GM18907 (cell line): ENCODE data around the gene SLC35F1.
"Not testable (repeated sequence)": the region's sequence is repeated elsewhere in the genome, so short reads cannot be mapped to it uniquely, and the experiment has no call there.

Experiments
- ATAC-seq: cut with Tn5 transposase; IDR thresholded peaks from one replicate; pipeline ENCODE4 v1.9.1; 2021; ENCODE audit warnings: mild to moderate bottlenecking, moderate library complexity; ENCODE audit not compliant: unreplicated experiment

SLC35F1 gene

DNA sequence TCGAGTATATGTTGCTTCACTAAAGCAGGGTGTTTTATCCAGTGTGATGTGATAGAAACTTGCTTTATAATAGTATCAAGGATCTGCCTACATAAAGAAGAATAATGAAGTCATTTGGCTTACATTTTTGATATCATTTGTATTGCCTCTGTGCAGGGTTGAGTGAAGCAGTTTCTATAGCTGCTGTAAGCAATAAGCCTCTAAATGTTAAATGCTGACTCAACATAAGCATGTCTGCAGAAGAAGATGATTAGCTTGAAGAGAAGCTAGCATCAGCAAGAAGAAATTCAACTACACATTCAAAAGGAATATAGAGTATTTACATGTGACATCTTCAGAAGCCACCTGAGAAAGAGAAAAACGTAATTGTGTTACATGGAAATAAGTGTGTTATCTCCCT lies 17.6 kb downstream of the SLC35F1 start:
- no peak for ATAC-seq

GRCh38 chr6:117927866-117928265 lies 20.8 kb downstream of the SLC35F1 start:
- no peak for ATAC-seq

- no peak for ATAC-seq
Observed at GRCh38 chr6:117928833-117929232, 21.8 kb downstream of the SLC35F1 start.

DNA sequence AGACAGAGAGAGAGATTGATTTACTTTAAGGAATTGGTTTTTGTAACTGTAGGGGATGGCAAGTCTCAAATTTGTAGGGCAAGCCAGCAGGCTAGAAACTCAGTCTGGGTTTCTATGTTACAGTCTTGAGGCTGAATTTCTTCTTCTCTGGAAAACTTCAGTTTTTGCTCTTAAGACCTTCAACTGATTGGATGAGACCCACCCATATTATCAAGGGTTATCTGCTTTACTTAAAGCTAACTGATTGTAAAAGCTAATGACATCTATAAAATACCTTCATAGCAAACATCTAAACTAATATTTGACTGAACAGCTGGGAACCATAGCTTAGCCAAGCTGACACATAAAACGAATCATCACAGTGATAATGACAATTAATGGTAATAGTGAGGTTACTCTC lies 22.4 kb downstream of the SLC35F1 start:
- no peak for ATAC-seq

DNA sequence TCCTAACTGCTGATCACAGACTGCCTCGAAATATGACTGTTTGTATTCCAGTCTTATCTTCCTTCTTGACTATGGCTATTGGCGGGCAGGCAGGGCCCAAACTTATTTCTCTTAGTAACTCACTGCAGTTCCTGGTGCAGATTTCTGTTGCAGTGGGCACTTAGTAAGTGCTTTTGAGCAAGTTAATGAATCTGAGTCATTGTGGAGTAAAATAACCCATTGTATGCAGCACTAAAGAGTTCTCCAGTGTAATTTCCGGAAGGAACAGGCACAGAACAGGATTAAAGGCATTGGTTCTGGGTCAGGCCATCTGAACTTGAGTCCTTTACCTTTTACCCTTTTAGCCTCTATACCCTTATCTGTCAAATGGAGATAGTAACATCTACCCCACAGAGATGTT lies 23.6 kb downstream of the SLC35F1 start:
- ATAC-seq: no peak

GRCh38 chr6:117932001-117932400 lies 24.9 kb downstream of the SLC35F1 start:
- ATAC-seq: no peak

DNA sequence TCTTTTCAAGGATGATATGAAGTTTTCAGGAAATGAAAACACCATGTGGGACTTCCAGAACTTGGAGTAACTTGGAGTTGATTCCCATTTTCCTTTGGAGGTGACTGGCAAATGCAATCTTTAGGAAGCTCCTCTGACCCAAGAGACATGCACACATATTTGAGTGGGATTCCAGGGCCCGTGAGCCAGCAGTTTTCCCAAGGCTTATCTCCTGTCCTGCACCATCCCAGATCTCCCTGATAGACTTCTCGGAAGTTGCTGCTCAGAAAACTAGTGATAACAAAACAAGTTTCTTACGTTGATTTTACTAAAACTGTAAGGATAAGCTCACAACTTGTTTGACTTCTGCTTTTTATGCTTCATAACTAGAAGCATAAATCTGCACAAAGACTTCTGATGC lies 25.6 kb downstream of the SLC35F1 start:
- no peak for ATAC-seq

DNA sequence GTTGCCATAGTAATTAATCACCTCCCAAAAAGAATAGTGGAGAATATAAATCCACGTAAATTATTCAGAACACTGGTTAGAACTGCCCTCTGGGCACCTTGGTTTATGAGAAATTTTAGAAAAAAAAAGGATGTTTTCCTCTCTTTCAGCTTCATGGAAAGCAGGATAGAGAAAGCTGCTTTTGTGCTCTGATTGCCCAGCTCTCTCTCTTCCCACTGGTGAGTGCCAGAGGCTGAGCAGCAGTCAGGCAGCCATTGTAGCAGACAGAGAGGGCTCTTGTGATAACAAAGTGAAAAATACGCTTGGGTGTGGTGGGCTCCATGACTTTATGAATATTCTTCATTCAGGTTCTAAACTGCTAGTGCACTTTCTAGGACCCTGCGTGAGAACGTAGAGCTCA lies 26.4 kb downstream of the SLC35F1 start:
- ATAC-seq: no peak

DNA sequence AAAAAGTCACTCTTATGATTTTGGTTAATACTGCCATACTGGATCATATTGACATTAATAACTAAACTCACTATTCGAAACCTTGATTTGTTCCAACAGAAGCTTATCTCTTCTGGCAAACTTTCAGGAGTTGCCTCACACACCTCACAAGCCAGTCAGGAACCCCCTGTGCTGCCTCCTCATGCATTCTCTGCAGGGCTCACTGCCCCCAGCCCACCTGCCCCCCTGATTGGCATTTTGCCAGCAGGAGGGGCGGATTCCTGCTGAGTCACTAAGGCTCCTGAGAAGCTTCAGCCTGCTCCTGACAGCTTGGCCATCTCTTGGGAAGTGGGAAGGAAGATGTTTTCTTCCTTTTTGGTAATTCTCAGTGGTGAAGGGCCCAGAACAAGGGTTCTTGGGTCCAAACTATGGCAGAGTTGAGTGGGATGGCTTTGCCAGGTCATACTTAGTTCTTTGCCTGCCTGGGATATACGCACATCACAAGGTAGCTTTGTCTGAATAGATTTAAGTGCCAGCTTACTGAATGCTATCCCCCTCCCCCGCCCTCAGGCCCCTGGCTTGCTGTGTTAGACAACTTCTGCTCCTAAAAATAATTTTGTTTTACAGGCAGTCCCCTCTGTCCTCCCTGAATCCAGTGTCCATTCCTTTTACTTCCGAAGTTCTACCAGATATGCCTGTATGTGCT lies 31.4 kb downstream of the SLC35F1 start:
- ATAC-seq: no peak

- no peak for ATAC-seq
Observed at GRCh38 chr6:117947234-117947633, 40.2 kb downstream of the SLC35F1 start.

GRCh38 chr6:117951783-117952182 lies 44.7 kb downstream of the SLC35F1 start:
- ATAC-seq: no peak

DNA sequence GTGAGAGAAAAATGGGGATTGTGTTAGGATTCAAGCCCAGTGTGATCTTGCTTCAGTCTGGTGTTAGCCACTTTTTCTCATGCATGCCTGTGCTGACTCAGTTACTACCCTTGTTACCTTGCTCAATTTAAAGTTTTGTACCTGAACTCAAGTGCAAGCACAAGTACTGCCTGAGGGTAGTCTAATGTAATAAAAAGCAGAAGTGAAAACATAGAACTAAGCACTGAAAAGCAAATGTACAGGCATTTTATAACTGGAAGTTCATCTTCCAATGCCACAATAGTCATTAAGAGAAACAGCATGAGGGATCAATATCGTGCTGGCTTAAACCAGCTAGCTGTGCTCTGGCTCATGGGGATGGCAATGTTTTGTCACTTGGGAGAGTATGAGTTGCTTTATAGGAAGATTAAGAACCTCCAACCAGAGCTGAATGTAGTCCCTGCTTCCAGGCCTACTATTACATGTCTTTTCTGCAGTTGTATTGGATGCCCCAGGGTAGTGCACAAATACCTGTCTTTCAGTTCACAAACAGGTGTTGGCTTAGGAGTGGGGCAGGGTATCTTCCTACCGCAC lies 48.7 kb downstream of the SLC35F1 start:
- peak; percentile 78 for ATAC-seq

DNA sequence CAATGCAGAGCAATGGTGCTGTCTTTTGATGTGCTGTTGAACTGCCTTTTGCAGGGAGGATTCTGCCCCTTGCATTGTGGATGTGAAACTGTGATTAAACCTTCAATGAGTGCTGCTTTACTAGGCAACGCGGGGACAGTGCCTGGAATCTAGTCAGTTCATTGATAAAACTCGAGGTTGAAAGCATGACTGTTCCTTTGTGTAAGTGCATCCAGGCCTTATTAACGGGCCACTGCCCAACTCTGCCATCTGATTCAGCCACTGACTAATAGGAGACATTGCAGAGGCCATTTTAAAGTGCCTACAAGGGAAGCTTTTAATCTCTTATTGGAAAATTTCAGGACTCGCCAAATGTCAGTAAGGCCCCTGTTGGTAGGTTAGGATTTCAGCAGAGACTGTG lies 49.3 kb downstream of the SLC35F1 start:
- no peak for ATAC-seq

DNA sequence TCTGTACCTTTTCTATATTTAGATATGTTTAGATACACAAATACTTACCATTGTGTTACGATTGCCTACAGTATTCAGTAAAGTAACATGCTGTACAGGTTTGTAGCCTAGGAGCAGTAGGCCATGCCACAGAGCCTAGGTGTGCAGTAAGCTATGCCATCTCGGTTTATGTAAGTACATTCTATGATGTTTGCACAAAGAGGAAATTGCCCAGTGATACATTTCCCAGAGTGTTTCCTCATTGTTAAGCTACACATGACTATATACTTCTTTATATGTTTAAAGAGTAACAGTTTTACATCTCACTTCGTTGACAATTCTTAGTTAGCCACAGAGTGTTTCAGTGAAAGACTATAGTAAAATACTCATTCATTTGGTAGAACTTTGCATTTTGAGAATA lies 51.5 kb downstream of the SLC35F1 start:
- no peak for ATAC-seq

DNA sequence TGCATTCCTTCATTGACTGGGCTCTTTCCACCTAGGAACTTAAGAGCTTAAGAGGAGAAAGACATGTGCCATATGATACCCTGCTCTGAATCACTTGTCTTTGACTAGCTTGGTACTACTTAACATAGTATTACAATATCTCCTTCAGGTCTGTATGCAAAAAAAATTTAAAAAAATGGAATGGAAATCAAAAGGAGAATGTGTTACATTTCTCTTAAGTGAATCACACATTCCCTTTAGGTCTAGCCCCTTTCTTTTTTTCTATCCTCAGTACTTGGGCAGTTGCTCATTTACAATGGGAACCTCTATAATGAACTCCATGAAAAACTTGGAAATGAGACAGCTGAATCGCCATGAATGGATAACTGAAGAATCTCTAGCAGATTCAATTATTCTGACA lies 53.8 kb downstream of the SLC35F1 start:
- ATAC-seq: no peak

- no peak for ATAC-seq
Observed at GRCh38 chr6:117961301-117961700, 54.2 kb downstream of the SLC35F1 start.

DNA sequence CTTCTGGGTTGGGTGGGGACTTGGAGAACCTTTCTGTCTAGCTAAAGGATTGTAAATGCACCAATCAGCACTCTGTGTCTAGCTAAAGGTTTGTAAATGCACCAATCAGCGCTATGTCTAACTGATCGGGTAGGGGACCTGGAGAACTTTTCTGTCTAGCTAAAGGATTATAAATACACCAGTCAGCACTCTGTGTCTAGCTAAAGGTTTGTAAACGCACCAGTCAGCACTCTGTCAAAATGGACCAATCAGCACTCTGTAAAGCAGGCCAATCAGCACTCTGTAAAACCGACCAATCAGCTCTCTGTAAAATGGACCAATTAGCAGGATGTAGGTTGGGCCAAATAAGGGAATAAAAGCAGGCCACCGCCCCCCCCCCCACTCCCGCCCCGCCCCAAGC lies 58.7 kb downstream of the SLC35F1 start:
- not testable (repeated sequence) for ATAC-seq

DNA sequence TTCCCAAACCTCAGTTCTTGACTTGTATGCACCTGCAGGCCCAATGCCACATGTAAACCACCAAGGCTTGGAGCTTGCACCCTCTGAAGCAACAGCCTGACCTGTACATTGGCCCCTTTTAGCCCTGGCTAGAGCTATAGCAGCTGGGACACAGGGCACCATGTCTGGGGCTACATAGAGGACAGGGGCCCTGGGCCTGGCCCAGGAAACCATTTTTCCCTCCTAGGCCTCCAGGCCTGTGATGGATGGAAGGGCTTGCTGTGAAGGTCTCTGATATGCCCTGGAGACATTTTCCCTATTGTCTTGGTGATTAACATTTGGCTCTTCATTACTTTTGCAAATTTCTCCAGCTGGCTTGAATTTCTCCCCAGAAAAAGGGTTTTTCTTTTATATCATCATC lies 64.6 kb downstream of the SLC35F1 start:
- no peak for ATAC-seq

GRCh38 chr6:117974914-117975627 lies 68.0 kb downstream of the SLC35F1 start:
- ATAC-seq: no peak

- ATAC-seq: no peak
Observed at GRCh38 chr6:117976030-117976651, 69.1 kb downstream of the SLC35F1 start.

DNA sequence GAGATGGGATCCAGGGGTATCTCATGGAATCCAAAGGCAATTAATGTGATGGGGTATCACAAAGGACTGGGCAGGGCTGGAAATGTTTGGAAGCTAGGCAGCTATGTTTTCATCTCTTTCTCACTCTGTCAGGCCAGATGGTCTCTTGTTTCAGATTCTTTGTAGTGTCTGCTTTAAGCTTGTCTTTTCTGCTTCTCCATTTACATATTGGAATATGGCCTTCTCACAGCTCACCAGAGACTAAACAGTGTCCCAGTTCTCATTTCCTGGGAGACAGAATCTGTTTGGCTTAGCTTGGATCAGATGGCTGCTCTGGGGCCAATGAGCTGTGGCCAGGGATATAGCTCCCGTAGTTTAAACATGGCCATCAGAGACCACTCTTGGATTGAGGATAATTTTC lies 78.9 kb downstream of the SLC35F1 start:
- no peak for ATAC-seq

DNA sequence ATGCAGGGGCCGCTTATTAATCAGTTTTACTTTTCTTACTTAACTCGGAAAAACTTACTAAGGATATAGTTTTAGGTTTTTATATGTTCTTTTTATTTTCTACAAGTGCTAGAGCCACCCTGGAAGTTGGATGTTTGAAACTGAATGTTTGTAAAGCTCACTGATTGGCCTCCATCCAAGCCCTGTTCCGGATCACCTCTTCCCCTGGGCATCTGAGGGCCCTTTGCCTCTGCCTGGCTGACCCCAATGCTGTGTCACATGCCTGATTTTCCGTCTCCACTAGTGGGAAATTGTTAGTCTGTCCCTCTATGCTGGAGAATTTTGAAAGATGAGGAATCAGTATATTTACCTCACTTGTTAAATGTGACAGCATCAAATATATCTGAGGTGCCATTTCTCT lies 79.3 kb downstream of the SLC35F1 start:
- no peak for ATAC-seq
